Activated T-cell treated with anti-CD3 and anti-CD28 coated beads, Interleukin-2, amount 50 U/mL, for 1 hour (primary cell): ENCODE measurements around the gene C4orf46.

ENCODE experiments used
- DNase-seq: peaks from one replicate; pipeline ENCODE4 v3.0.0-alpha.2; 2020

C4orf46 gene

DNA sequence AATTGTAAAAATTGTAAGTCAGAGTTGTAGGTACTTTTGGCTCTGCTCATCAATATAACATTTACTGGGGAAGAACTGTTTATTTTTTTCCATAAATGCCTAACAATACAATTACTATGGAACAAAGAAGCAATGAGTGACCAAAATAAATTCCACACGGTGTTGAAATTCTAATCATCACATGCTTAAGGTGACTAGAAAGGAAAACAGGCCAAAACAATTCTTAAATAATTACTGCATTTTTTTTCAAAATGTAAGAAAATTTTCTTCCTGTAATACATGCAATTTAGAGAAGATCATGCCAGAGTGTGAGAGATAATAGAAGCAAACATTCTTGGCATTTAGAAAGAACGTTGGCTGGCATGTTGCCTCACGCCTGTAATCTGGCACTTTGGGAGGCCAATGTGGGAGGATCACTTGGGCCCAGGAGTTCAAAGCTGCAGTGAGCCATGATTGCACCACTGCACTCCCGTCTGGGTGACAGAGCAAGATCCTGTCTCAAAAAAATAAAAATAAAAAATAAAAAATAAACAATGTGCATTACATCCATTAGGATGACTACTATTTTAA lies 22.5 kb downstream of the C4orf46 start:
- no peak for DNase-seq

- no peak for DNase-seq
Observed at GRCh38 chr4:158644760-158645159, 26.9 kb downstream of the C4orf46 start.

DNA sequence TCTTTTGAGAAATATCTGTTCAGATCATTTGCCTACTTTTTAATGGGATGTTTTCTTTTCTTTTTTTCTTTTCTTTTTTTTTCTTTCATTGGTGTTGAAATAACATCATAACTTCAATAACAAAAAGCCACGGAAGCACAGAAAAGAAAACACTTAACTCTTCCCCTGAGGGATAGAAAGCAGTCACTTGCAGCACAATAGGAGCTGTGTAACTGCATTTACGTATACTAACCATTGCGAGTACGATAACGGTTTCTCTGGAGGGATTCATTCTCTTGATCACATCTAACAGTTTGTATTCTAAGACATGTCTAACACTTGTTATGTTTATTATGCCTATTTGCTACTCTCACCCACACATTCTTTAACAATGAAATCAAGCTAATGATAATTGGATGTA lies 27.3 kb downstream of the C4orf46 start:
- no peak for DNase-seq

DNA sequence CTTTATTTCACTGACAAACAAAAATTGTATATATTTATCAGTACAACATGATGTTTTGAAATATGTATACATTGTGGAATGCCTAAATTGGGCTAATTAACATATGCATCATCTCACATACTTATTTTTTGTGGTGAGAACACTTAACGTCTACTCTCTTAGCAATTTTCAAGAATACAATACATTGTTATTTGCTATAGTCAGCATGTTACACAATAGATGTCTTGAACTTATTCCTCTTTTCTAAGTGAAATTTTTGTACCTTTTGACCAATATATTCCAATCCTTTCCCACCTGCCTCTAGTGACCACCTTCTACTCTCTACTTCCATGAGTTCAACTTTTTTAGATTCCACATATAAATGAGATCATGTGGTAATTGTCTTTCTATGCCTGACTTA lies 35.1 kb downstream of the C4orf46 start:
- no peak for DNase-seq

DNA sequence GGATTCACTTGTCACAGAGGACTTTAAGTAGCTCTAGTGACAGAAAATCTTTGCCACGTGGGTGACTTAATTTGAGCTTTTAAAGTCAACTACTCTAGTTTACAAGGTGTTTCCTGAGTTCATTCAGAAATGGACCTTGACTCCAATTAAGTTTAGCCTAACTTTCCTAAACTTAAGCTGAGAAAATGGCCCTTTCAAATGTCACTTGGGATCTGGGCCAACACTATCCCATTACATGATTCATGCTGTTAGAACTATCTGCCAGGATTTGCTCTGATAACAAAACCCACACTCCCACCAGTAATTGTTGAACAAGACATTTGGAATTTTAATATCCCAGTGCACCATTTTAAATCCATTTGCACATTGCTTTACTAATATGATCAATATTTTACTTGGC lies 40.8 kb downstream of the C4orf46 start:
- DNase-seq, result no peak

GRCh38 chr4:158625544-158625943 lies 46.1 kb downstream of the C4orf46 start:
- DNase-seq, result no peak

- no peak for DNase-seq
Observed at GRCh38 chr4:158624889-158625478, 46.7 kb downstream of the C4orf46 start.

DNA sequence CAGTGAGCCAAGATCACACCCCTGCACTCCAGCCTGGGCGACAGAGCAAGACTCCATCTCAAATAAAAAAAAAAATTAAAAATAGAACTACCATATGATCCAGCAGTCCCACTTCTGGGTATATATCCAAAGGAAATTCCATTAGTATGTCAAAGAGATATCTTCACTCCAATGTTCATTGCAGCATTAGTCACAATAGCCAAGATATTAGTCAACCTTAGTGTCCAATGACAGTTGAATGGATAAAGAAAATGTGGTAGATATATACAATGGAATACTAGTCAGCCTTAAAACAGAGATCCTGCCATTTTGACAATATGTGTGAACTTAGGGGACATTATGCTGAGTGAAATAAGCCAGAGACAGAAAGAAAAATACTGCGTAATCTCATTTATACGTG lies 49.4 kb downstream of the C4orf46 start:
- DNase-seq, result no peak

DNA sequence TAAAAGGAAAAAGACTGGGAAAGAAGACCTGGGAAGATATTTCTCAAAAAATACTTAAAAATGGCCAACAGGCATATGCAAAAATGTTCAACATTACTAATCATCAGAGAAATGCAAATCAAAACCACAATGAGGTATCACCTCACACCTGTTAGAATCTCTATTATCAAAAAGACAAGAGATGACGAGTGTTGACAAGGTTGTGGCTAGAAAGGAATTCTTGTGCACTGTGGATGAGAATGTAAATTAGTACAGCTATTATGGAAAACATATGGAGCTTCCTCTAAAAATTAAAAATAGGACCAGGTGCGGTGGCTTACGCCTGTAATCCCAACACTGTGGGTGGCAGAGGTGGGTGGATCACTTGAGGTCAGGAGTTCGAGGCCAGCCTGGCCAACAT lies 50.0 kb downstream of the C4orf46 start:
- DNase-seq, result no peak

DNA sequence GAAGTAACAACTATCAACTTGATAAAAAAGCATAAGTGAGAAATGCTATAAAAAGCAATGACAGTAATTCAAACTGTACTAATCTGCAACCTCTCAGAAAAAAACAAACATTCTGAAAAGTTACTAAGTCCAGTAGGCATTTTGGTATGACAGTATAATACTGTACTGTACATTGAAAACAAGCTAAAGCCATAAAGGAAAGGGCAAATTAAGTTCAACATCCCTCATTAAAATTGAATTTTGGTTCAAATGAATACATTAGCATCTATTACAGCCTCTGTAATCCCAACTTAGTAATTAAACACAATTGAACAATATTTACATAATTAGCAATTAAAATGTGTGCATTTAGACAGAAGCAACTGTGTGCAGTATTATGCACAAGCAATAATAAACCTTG lies 53.7 kb downstream of the C4orf46 start:
- DNase-seq, result no peak
